HFF-Myc (cell line): Measurements from ENCODE around the gene MOB2.

Experiments
- DNase-seq: peaks from one replicate; pipeline ENCODE4 v3.0.0-alpha.2; 2011; ENCODE audit warnings: low read depth; ENCODE audit errors: extremely low read depth
- H3K4me3 ChIP-seq: replicated peaks from 2 replicates; pipeline ENCODE4 v1.5.1; 2011; ENCODE audit warnings: low read depth, mild to moderate bottlenecking, control low read depth, low read length
- TF ChIP-seq, protein P1 (sequence below): IDR thresholded peaks from 2 replicates; pipeline ENCODE4 v1.5.1; 2012; ENCODE audit warnings: mild to moderate bottlenecking, low read depth, low read length, control low read depth; ENCODE audit errors: missing control alignments

Gene MOB2

GRCh38 chr11:1447845-1448825, 38.4 kb downstream of the MOB2 start:
- TF ChIP-seq, protein P1, sequence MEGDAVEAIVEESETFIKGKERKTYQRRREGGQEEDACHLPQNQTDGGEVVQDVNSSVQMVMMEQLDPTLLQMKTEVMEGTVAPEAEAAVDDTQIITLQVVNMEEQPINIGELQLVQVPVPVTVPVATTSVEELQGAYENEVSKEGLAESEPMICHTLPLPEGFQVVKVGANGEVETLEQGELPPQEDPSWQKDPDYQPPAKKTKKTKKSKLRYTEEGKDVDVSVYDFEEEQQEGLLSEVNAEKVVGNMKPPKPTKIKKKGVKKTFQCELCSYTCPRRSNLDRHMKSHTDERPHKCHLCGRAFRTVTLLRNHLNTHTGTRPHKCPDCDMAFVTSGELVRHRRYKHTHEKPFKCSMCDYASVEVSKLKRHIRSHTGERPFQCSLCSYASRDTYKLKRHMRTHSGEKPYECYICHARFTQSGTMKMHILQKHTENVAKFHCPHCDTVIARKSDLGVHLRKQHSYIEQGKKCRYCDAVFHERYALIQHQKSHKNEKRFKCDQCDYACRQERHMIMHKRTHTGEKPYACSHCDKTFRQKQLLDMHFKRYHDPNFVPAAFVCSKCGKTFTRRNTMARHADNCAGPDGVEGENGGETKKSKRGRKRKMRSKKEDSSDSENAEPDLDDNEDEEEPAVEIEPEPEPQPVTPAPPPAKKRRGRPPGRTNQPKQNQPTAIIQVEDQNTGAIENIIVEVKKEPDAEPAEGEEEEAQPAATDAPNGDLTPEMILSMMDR = no peak
- DNase-seq = no peak
- H3K4me3 ChIP-seq = no peak overlapping the region

- TF ChIP-seq, protein P1 = no peak
- no peak overlapping the region for H3K4me3 ChIP-seq
- DNase-seq = no peak
Measured at GRCh38 chr11:1446623-1447022, 40.0 kb downstream of the MOB2 start.

DNA sequence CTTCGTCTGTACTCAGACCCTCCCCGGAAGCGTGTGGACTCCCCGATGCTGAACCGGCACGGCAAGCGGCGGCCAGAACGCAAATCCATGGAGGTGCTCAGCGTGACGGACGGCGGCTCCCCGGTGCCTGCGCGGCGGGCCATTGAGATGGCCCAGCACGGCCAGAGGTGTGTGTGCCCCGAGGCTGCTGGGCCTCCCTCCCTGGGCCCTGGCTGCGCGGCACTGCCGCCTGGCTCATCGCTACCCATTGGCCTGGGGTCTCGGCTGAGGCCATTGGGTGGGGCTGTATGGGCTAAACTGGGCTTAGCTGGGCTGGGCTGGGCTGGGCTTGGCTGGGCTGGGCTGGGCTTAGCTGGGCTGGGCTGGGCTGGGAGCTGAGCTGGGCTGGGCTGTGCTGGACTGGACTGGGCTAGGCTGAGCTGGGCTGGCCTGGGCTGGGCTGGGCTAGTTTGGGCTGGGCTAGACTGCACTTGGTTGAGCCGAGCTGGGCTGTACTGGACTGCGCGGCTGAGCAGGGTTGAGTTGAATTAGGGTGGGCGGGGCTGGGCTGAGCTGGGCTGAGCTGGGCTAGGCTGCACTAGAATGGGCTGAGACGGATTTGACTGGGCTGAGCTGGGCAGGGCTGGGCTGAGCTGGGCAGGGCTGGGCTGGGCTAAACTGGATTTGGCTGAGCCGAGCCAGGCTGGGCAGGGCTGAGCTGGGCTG, 40.7 kb downstream of the MOB2 start:
- TF ChIP-seq, protein P1 = no peak
- no peak overlapping the region for H3K4me3 ChIP-seq
- DNase-seq = no peak

GRCh38 chr11:1444823-1445422, 41.7 kb downstream of the MOB2 start:
- H3K4me3 ChIP-seq = no peak overlapping the region
- no peak for DNase-seq
- TF ChIP-seq, protein P1 = no peak

- TF ChIP-seq, protein P1 = no peak
- no peak overlapping the region for H3K4me3 ChIP-seq
- DNase-seq = no peak
Measured at GRCh38 chr11:1444321-1444720, 42.3 kb downstream of the MOB2 start.

DNA sequence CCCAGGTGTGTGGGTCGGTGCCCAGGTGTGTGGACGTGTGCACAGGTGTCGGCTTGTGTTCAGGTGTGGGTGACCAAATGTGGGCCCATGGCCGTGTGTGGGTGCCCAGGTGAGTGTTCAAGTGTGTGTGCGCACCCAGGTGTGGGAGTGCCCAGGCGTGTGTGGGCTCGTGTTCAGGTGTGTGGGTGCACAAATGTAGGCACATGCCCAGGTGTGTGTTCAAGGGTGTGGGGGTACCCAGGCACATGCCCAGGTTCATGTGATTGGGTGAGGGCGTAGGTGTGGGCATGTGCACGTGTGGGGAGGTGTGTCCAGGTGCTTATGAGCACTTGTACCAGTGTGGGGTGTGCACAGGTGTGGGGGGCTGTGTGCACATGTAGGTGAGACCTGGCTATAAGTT, 42.8 kb downstream of the MOB2 start:
- no peak overlapping the region for H3K4me3 ChIP-seq
- TF ChIP-seq, protein P1 = no peak

More for the DNA sequence above, 42.8 kb downstream of the MOB2 start:
- DNase-seq = no peak
